ENCODE data around the gene AVPR2. TPM values are rescaled to one million over a fixed set of nuclear protein-coding genes. Genes with fewer than 3 reads are reported as not detected.

AVPR2 gene
- total and polyA plus RNA-seq, 10 of the 15 experiments (the other 5 are each of a cell fraction or from before 2014, with no cell fraction given) = 0.12 to 0.37 TPM; not detected in 8

GRCh38 chrX:153927922-153928760, 23.7 kb downstream of the AVPR2 start (continued):
- TF ChIP-seq ATF7 (IDR thresholded peaks at IDR 0.05; ENCODE audit: low read depth) (no peak), TCF7 (IDR thresholded peaks at IDR 0.05; ENCODE audit: borderline replicate concordance) (no peak), SMAD5 (IDR thresholded peaks at IDR 0.05; ENCODE audit: low read depth) (no peak), FOS (IDR thresholded peaks at IDR 0.05; ENCODE audit: borderline replicate concordance, extremely low read depth, insufficient read length) (peak; percentile 9), ZNF207 (IDR thresholded peaks at IDR 0.05; ENCODE audit: borderline replicate concordance) (no peak), YBX1 (IDR thresholded peaks at IDR 0.05) (no peak), KAT2A (conservative IDR thresholded peaks at IDR 0.05; ENCODE audit: control insufficient read depth, low read depth, low read length) (no peak), SIN3A (IDR thresholded peaks at IDR 0.05; ENCODE audit: low read depth, low read length) (no peak), EED (IDR thresholded peaks at IDR 0.05; ENCODE audit: low read depth) (no peak), EP300 (IDR thresholded peaks at IDR 0.05; ENCODE audit: borderline replicate concordance in 1 of 2, control insufficient read depth in 1 of 2, low read depth in 2 of 2, low read length in 2 of 2) (no peak), POLR2AphosphoS5 (IDR thresholded peaks at IDR 0.05; ENCODE audit: low read length) (peak; percentile 52; the same call in 1 of the 2 replicates), TCF12 (IDR thresholded peaks at IDR 0.05; ENCODE audit: low read depth, low read length) (0 out of 2 replicates have a peak, but pooled peaks have one; percentile 14), STAT3 (IDR thresholded peaks at IDR 0.05; ENCODE audit: low read depth, low read length) (no peak), NRF1 (conservative IDR thresholded peaks at IDR 0.05; ENCODE audit: low read depth, low read length) (peak; percentile 49; the same call in 1 of the 2 replicates), DPF2 (IDR thresholded peaks at IDR 0.05) (peak; percentile 42), SP1 (IDR thresholded peaks at IDR 0.05; ENCODE audit: low read depth, low read length) (peak; percentile 78), EGR1 (IDR thresholded peaks at IDR 0.05; ENCODE audit: borderline replicate concordance in 1 of 2, low read depth in 2 of 2, low read length in 2 of 2) (peak in 1 of 2 experiments; percentile 30; a peak in 1 of 3 replicates), POLR2AphosphoS2 (IDR thresholded peaks at IDR 0.05; ENCODE audit: low read depth, low read length) (peak; percentile 29; the same call in 1 of the 2 replicates), SRF (IDR thresholded peaks at IDR 0.05; ENCODE audit: low read depth in 2 of 2, low read length in 2 of 2) (peak; percentile 52 to 53; a peak in 2 of 4 replicates), TCF3 (IDR thresholded peaks at IDR 0.05; ENCODE audit: borderline replicate concordance, insufficient read depth, low read depth, low read length) (peak; percentile 56; the same call in 1 of the 2 replicates), NR2F1 (conservative IDR thresholded peaks at IDR 0.05) (no peak), PAX5 (IDR thresholded peaks at IDR 0.05; ENCODE audit: borderline replicate concordance, low read depth, low read length) (no peak), ZNF384 (IDR thresholded peaks at IDR 0.05; ENCODE audit: borderline replicate concordance, low read depth, low read length) (no peak)
- TF ChIP-seq, protein P1, sequence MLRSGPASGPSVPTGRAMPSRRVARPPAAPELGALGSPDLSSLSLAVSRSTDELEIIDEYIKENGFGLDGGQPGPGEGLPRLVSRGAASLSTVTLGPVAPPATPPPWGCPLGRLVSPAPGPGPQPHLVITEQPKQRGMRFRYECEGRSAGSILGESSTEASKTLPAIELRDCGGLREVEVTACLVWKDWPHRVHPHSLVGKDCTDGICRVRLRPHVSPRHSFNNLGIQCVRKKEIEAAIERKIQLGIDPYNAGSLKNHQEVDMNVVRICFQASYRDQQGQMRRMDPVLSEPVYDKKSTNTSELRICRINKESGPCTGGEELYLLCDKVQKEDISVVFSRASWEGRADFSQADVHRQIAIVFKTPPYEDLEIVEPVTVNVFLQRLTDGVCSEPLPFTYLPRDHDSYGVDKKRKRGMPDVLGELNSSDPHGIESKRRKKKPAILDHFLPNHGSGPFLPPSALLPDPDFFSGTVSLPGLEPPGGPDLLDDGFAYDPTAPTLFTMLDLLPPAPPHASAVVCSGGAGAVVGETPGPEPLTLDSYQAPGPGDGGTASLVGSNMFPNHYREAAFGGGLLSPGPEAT (IDR thresholded peaks at IDR 0.05; ENCODE audit: low read depth) = no peak
- TF ChIP-seq, protein P2, sequence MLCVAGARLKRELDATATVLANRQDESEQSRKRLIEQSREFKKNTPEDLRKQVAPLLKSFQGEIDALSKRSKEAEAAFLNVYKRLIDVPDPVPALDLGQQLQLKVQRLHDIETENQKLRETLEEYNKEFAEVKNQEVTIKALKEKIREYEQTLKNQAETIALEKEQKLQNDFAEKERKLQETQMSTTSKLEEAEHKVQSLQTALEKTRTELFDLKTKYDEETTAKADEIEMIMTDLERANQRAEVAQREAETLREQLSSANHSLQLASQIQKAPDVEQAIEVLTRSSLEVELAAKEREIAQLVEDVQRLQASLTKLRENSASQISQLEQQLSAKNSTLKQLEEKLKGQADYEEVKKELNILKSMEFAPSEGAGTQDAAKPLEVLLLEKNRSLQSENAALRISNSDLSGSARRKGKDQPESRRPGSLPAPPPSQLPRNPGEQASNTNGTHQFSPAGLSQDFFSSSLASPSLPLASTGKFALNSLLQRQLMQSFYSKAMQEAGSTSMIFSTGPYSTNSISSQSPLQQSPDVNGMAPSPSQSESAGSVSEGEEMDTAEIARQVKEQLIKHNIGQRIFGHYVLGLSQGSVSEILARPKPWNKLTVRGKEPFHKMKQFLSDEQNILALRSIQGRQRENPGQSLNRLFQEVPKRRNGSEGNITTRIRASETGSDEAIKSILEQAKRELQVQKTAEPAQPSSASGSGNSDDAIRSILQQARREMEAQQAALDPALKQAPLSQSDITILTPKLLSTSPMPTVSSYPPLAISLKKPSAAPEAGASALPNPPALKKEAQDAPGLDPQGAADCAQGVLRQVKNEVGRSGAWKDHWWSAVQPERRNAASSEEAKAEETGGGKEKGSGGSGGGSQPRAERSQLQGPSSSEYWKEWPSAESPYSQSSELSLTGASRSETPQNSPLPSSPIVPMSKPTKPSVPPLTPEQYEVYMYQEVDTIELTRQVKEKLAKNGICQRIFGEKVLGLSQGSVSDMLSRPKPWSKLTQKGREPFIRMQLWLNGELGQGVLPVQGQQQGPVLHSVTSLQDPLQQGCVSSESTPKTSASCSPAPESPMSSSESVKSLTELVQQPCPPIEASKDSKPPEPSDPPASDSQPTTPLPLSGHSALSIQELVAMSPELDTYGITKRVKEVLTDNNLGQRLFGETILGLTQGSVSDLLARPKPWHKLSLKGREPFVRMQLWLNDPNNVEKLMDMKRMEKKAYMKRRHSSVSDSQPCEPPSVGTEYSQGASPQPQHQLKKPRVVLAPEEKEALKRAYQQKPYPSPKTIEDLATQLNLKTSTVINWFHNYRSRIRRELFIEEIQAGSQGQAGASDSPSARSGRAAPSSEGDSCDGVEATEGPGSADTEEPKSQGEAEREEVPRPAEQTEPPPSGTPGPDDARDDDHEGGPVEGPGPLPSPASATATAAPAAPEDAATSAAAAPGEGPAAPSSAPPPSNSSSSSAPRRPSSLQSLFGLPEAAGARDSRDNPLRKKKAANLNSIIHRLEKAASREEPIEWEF (IDR thresholded peaks at IDR 0.05; ENCODE audit: insufficient replicate concordance, low read depth, low read length) = no peak
